NCI-H1436 (cell line): Measurements from ENCODE around the gene LYRM1.
"Not testable (repeated sequence)": the region's sequence is repeated elsewhere in the genome, so short reads cannot be mapped to it uniquely, and the experiment has no call there.

Experiments used
- DNase-seq: peaks from one replicate; lab custom pipeline; 2025; lab: John Stamatoyannopoulos, UW

Gene LYRM1

DNA sequence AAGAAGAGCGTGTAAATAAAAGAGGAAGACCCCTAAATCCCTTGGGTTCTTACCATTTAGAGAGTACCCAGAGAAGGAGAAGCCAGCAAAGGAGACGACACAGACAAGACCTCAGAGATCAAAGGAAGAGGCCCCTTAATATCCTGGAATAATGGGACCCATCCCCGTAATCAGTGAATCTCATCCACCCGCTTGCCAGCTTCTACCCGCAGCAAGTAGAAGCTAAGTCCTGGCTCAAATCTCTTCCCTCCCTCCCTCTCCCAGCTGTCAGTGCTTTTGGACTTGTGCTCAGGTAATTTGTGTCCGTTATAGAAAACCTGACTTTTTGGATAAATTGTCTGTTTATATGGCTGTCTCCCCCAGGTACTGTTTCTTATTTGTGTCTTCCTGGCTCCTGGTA lies 1.9 kb downstream of the LYRM1 start:
- DNase-seq = no peak

DNA sequence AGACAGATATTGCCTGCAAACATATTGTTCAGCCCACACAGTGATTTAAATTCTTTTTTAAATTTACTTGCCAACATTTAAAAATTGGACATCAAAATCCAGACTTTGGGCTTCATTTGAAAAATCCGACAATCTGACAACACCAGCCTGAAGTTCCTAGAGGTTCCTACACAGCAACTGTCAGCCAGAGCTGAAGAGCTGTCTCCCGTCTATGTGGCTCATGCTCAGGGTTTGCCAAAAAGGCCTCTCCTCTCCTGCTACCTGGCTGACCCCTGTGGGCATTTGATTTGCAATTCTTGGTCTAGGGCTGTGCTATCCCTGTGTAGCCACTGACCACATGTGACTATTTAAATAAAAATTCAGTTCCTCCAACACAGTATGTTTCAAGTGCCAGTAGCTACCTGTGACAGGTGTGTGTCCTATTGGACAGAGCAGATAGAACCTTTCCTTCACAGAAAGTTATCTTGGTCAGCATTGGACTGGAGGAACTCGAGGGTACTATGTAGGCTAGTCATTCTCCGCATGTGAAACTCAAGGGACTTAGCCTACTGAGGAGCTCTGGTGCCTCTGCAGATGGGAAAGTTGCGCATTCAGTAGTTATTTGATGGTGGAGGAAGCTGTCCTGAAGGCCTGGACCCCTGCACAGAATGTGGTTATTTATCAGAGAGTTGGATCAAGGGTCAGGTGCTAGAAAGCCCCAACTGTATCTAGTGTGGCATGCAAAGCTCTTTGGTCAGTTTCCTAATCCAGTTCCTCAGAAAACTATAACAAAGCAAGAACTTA lies 2.7 kb downstream of the LYRM1 start:
- DNase-seq = no peak

DNA sequence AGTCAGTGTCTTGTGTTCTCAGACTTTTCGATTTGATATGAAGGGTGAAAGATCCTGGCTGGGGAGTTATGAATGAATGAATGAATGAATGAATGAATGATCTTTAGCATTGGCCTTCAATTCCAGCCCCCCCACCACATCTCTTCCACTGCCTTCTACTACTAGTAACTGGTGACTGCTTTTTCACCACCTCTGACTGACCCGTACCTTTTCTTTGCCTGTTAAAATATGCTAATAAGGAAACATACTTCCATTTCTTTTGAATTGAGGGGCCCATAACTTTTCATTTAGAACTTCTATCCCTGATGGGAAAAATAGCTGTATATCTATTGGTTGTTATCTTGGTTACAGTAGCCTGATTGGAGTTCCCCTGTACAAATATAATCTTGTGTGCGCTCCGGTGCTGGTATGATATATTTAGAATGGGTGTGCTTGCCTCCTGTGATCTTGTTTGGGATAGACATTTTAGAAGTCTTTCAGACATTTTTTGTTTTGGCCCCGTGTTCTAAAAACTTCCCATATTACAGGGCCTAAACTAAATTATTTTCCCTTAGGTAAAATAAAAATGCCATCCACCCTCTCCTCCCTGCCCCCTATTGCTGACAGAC lies 3.4 kb downstream of the LYRM1 start:
- no peak for DNase-seq

DNA sequence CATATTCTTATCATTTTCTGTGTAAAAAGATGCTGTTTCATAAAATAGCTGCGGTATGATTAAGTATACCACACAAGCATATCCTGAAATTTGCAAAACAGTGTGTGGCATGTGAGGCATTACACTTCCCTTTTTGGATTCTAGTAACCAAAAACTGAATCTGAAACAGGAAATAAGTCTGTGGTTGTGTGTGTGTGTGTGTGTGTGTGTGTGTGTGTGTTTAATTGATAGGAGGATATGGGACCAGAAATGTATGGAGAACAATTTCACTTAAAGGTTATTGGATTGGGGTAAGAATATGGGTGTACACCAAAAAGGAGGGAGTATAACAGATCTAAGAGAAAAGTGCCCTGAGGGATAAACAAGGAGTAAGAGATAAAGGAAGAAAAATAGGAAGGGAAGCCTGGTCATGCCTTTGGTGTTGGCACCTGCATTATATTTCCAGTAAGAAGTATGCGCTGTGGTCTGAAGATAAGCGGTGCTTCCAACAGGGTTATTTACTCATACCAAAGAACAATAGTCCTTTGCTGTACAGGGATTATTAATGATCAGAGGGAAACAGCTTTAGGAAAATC lies 4.0 kb downstream of the LYRM1 start:
- no peak for DNase-seq

DNA sequence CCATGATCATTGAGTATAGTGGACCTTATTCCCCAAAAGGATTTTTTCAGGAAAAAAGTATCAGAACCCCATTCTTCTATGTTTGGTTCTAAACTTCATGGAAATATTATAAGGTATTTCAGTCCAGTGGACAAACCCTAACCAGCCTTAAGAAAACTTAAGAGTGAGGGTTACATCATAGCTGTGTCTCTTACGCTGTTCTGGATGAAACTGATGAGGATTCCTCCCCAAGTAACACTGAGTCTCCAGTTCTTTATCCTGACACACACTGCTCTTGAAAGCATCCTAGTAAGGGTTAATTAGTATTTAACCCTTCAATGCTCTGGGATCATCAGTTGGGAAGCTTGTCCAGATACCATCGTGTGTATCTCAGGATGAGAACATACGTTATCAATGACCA lies 5.0 kb downstream of the LYRM1 start:
- no peak for DNase-seq

DNA sequence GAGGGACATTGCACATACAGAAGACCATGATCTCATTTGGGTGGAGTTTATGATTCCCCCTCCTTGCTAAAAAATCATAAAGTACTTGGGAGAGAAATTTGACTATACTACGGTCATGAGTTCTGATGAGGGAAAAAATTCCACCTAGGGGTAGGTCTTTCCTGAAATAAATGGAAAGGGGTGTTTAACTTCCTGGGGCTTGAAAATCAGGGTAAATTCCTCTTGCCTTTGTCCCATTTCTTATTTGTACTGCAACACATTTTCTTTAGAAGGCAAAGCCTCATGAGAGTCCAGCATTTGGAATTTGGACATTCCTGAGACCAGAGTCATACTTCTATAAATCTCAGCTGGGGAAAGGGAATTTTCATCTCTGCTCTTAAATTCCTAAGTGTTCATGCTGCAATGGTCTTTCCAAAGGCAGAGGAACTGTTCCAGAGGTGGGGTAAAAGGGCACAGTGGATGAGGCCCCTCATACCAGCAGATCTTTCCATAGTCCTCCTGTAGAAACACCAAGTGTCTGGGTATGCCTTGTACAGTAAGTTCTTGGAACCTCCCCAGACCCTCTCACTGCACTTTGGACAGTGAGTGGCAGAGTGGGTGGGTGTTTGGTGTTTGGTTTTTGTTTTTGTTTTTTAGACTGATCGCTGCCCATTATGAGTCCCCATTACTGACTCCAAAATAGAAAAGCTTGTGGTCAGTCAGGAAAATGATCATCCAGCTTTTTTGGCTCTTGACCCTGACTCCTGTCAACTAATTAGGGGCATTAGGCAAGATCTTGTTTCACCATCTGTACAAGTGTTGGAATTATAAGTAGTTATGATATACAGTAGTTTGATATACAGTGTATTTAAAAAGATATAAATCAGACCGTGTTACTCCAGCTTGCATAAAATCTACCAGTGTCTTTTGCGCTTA lies 6.0 kb downstream of the LYRM1 start:
- DNase-seq = no peak

DNA sequence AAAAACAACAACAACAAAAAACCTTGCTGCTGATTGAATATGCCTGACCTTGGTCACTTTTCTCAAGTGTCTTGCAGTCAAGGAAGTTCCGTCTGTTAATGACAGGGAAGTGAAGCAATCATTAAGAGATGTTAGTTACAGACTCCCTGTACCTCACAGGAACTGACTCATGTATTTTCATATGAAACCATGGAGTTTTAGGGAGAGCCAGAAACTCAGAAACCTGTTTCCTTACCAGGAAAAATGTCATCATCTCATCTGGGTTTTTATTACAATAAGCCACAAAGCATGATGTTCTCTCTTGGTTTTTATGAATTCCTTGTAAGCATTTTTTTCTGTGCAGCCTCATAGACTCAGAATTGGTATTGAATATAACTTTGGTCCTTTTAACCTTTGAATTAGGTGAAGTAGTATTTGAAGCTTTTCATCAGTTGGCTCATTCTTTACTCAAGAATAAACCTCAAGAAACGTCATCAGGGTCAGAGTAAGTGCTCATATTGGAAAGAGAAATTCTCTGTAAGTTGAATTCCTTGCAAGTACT lies 10.3 kb downstream of the LYRM1 start:
- DNase-seq = no peak

DNA sequence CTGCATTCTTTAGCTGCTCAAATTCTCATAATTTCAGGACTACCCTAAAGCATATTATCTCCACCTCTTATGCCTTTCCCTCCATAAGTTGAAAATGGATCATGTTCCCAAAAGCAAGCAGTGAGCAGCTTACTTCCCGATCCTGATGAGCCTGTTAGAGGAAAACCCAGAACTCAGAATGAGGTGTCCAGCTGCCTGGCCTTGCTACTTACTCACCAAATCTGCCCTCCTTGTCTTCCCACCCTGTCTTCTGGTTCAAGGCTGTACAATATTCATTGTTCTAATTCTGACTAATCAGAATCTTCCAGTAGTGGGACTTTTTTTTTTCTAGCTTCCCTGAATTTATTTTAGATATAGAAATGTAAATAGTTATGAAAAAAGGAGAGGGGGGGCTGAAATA lies 10.8 kb downstream of the LYRM1 start:
- no peak for DNase-seq

DNA sequence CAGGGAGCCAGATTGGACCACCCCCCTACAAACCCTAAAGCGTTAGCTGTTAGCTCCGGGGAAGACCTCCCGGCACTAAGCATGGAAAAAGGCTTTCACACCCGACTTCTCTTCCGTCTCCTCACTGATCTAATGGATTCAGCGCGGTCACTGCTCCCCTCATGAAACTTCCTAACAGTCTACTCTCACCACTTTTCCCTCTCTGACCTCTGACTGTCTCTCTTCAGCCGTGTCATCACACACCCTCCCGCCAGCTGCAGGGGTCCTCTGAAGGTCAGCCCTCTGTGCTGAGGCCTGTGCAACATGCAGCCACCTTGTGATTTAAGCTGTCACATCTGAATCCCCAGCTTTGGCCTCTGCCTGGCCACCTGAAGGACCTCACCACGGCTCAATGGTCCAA lies 15.7 kb downstream of the LYRM1 start:
- DNase-seq = no peak

DNA sequence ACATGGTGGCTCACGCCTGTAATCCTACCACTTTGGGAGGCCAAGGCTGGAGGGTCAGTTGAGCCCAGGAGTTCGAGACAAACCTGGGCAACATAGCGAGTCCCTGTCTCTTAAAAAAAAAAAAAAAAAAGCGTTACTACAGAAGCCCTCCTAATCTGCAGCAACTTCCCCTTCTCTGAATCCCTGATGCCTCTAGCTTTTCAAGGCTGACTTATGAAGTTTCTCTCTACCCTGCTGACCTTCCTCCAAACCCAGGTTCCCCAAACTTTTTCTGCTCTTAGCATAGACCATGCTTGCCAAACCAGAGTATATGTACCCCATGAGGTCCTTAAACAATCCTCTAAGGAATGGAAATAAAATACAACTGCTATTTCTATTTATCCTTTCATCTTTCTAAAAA lies 16.4 kb downstream of the LYRM1 start:
- no peak for DNase-seq

DNA sequence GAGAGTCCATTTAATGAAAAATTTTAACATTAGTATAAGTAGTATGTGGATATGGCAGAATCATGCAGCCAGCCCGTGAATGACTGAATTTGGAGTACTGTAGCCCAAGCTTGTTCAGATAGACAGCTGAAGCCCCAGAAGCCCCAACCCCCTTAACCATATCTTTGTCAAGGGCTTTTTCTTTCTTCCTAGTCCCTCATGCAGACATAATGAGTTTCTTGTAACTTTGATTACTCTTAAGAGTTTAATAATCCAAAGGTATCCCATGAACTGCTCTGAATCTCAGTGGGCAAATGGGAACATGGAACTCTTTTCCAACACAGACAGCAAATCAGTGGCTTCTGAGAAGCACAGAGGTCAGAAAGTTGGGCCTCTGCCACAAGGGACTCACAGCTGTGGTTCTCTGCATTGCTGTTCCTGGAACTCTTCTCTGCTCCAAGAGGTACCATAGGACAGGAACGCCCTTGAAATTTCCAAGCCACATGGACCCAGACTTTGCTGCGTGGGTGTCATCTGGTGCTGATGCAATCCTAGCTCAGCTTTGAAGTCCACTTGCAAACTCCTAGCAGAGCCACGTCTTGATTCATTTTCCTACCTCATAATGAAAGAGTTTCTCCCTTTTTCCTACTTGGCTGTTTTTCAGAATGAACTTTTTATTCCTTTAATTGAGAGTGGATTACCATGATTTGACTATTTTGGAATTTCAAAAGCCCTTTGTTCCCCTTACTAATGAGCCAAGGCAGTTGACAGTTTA lies 18.1 kb downstream of the LYRM1 start:
- DNase-seq = no peak

DNA sequence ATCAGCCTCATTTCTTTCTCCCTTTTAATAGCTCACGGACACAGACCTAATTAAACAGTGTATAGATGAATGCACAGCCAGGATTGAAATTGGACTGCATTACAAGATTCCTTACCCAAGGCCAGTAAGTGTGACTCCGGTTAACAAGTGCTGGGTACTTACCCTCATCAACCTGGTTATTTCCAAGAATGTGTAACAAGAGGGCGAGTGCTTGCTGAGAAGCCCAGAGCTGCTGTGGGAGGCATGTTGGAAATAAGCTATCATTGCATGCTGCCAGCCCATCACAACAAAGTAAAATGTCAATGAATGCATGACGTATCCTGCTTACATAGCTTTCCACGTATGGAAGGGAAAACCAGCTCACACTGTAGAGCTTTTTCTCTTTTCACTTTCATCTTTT lies 19.5 kb downstream of the LYRM1 start:
- no peak for DNase-seq

DNA sequence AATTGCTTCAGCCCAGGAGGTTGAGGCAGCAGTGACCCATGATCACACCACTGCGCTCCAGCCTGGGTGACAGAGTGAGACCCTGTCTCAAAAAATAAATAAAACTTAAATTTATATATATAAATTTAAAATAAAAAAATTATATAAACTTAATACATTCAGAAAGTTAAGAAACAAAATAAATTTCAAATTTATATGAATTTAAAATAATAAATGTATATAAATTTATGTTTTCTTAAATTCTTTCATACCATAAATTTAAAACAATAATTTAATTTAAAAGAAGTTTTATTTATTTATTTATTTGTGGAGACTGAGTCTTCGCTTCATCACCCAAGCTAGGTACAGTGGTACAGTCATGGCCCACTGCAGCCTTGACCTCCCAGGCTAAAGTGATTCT lies 20.2 kb downstream of the LYRM1 start:
- DNase-seq = no peak

DNA sequence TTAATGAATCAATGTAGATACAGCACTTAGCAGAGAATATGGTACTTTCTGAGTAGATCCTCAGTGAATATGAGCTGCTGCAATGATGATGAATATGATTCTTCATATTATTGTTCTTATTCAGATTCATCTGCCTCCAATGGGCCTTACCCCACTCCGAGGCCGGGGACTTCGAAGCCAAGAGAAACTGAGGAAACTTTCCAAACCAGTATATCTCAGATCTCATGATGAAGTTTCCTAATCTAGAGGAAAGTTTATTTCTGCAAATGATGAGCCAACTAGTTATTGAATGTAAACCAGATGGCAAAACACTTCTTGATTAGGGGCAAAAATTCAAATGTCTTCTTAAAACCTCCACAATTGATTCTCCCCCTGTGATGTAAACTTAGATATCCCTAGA lies 23.3 kb downstream of the LYRM1 start:
- DNase-seq = no peak

DNA sequence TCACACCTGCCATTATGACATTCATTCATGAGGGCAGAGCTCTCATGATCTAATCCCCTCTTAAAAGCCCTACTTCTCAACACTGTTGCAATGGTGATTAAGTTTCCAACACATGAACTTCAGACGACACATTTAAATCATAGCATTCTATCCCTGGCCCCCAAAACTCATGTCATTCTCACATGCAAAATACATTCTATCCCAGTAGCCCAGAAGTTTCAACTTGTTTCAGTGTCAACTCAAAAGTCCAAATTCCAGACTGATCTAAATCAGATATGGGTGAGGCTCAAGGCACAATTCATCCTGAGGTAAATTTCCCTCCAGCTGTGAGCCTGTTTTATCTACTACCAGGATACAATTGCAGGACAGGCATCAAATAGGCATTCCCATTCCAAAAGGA lies 25.2 kb downstream of the LYRM1 start:
- DNase-seq = no peak

DNA sequence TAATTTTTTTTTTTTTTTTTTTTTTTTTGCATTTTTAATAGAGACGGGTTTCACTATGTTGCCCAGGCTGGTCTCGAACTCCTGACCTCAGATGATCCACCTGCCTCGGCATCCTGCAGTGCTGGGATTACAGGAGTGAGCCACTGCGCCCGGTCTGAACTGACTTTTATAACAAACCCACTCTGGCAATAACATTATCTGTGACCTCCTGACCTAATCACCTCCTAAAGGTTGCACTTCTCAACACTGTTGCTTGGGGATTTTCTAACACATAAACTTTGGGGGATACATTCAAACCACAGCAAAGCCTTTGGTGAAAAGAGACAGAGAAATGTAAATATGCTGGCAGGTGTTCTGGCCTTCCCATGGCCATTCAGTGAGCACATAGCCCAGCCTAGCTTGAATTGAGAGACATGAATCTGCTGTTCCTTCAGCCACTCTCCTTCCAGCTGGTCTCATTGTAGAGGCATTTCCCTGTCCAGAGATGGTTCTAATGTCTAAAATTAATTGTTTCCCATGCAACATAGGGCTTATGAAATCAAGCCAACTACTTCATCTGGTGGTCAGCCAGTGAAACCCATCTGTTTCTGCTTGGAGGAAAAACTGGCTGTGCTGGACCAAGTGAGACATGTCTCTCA lies 28.3 kb downstream of the LYRM1 start:
- no peak for DNase-seq

DNA sequence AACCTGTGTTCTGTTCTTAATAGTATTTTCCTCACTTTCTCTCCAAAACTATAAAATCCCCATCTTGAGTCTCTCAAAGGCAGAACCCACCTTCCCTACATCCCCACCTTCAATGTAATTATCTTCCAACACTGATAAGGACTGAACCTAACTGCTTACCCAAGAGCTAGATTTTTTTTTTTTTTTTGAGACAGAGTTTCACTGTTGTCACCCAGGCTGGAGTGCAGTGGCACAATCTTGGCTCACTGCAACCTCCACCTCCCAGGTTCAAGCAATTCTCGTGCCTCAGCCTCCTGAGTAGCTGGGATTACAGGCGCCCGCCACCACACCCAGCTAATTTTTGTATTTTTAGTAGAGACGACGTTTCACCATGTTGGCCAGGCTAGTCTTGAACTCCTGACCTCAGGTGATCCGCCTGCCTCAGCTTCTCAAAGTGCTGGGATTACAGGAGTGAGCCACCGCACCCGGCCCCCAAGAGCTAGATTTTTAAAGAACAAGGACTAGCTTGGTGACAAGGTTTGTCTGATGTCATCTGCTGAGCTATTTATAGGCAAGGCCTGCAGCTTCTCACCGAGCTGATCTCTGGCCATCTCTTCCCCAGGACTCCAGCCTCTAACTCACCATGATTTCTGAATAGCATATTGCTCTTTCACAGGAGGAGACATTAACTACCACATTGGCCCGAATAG lies 29.2 kb downstream of the LYRM1 start:
- DNase-seq = not testable (repeated sequence)

DNA sequence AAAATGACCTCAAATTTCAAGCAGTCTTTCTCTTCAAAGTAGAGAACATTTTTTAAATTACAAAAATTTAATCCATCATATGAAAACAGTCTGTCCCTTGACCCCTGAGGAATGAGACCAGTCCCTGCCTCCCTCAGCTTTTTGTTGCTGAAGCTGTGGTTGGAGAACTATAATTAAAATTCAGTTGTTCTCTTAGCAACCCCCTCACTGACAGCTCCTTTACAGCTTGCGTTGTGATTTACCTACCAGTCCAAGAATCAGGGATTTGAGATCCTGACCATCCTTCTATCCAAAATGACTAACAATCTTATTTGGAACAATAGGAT lies 29.8 kb downstream of the LYRM1 start:
- DNase-seq = no peak

DNA sequence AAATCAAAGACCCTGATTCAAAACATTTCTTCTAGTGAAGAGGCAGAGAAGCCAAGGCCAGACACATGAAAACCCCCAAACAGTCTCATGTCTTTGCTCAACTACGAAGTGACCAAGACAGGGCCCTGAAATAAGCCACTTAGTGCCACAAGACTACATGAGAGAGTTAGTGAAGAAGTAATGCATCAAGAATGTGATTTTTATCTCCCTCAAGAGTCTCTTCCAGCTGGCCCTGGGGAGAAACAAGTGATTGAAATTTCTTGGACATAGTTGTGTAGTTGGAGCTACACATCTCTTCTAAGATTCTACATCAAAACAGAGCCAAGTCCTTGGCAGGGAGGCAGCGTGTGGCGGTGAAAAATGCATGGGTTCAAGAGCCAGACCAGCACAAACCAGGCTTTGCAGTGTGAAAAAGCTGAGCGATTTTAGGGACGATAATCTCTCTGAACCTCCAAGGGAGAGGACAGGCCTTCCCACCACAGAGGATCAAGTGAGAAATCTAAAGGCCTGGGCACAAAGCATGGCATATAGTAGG lies 30.6 kb downstream of the LYRM1 start:
- DNase-seq = no peak

DNA sequence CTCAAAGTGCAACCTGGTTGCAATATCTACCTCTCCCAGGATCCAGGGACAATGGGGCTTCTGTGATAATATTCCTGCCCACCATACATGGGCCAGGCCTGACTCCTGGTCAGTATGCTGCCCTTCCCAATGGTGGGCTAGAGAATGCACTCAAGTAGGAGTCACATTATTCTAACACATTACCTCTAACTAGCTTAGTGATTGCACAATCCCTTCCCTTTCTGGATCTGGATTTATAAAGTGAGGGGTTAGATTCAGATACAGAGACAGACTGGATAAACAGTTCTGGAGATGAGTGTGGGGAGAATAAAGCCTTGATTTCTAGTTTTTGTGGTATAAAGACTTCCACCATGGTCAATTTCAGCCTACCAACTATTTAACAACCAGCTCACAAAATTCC lies 33.0 kb downstream of the LYRM1 start:
- no peak for DNase-seq
